Hematopoietic multipotent progenitor cell treated with erythropoietin and hydrocortisone succinate and interleukin-3 and kit ligand, for 17 days (in vitro differentiated cells): ENCODE data around the gene MEGF9.
"Not testable (repeated sequence)": the region's sequence is repeated elsewhere in the genome, so short reads cannot be mapped to it uniquely, and the experiment has no call there.

Experiments used
- DNase-seq: peaks from one replicate; pipeline ENCODE4 v3.0.0-alpha.2; 2015; ENCODE audit warnings: low spot score

Gene MEGF9

DNA sequence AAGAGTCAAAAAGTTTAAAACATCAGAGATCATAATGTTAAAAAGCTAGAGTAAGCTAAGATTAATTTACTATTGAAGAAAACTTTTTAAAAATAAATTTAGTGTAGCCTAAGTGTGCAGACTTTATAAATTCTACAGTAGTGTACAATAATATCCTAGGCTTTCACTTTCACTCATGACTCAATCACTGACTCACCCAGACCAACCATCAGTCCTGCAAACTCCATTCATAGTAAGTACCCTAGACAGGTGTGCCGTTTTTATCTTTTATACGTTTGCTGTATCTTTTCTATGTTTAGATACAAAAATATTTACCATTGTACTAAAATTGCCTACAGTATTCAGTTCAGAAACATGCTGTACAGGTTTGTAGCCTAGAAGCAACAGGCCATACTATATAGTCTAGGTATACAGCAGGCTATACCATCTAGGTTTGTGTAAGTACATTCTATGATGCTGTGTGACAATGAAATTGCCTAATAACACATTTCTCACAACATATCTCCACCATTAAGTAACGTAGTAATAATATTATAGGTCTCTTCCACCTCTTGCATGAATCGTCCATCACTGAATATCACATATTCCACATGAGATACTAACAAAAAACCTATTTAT, 59.2 kb downstream of the MEGF9 start:
- no peak for DNase-seq

GRCh38 chr9:120654272-120654671, 60.0 kb downstream of the MEGF9 start:
- DNase-seq: no peak

- no peak for DNase-seq
Observed at GRCh38 chr9:120653762-120654161, 60.5 kb downstream of the MEGF9 start.

GRCh38 chr9:120652934-120653333, 61.3 kb downstream of the MEGF9 start:
- DNase-seq: no peak

GRCh38 chr9:120650352-120650751, 63.9 kb downstream of the MEGF9 start:
- no peak for DNase-seq

DNA sequence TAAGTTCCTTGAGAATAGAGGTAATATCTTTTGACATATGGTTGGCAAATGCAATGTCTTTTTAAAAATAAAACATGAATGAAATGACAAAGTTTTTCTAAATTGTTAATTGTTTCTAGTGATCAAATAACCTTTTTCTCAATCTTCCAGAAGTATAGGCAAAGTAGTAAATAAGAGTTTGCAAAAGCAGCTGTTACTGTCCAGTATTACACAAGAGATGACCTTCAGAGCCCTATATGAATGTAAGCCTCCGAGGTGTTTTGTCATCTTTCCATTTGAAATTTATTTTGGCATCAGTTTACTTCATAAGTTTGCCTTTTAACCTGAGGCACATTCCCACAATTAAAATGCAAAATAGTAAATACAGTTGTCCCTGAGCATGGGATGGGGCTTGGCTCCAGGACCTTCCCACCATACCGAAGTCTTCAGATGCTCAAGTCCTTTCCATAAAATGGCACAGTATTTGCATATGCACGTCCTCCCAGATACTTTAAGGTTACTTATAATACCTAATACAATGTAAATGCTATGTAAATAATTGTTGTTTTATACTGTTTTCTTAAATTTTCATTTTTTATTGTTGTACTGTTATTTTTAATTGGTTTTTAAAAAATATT, 65.6 kb downstream of the MEGF9 start:
- DNase-seq: no peak

GRCh38 chr9:120646948-120647347, 67.3 kb downstream of the MEGF9 start:
- no peak for DNase-seq

- DNase-seq: no peak
Observed at GRCh38 chr9:120645760-120646159, 68.5 kb downstream of the MEGF9 start.

DNA sequence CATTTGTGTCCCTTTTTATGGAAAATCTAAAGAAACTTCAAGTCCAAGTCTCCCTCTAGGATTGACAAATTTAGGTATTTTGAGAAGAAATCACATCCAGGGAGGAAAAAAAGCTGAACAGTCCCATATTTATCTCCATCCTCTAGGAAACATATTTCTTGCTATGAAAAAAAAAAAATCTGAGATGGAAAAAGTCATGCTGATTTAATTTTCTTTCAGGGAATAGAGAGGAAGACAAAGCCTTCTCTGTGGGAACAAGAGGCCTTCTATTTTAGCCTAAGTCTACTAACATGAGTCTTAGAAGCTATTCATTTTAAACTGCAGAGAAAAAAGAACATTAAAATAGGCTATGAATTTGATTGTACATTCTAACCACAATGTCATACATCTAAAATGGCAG, 71.2 kb downstream of the MEGF9 start:
- DNase-seq: no peak

GRCh38 chr9:120642129-120642770, 72.0 kb downstream of the MEGF9 start:
- no peak for DNase-seq

DNA sequence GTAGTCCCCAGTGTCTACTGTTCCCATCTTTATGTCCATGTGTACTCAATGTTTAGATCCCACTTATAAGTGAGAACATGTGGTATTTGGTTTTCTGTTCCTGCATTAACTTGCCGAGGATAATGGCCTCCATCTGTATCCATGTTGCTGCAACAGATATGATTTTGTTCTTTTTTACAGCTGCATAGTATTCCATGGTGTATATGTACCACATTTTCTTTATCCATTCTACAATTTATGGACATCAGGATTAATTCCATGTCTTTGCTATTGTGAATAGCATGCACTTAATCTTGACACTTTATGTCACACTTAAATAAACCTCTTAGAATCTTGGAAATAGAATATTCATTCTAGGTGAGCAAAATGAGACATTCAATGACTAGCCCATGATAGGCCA, 73.4 kb downstream of the MEGF9 start:
- not testable (repeated sequence) for DNase-seq

GRCh38 chr9:120640380-120640779, 73.9 kb downstream of the MEGF9 start:
- no peak for DNase-seq

DNA sequence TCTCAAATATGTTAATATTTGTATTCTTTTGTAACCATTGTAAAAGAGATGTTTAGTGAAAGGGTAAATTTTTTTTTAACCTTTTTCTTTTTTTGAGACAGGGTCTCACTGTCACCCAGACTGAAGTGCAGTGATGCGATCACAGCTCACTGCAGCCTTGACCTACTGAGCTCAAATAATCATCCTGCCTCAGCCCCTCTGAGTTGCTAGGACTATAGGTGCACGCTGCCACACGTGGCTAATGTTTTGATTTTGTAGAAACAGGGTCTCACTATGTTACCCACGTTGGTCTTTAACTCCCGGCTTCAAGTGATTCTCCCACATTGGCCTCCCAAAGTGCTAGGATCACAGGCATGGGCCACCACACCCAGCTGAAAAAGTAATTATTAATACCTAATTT, 76.4 kb downstream of the MEGF9 start:
- no peak for DNase-seq

GRCh38 chr9:120636194-120636957, 77.9 kb downstream of the MEGF9 start:
- DNase-seq: no peak

DNA sequence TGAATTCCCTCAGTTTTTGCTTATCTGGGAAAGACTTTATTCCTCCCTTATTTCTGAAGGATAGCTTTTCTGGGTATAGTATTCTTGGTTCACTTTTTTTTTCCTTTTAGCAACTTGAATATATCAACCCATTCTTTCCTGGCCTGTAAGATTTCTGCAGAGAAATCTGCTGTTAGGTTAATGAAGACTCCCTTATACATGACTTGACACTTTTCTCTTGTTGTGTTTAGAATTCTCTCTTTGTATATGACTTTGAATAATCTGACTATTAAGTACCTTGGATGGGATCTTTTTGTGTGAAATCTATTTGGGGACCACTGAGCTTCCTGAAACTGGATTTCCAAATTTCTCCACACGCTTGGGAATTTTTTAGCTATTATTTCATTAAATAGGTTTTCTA, 79.3 kb downstream of the MEGF9 start:
- DNase-seq: no peak

DNA sequence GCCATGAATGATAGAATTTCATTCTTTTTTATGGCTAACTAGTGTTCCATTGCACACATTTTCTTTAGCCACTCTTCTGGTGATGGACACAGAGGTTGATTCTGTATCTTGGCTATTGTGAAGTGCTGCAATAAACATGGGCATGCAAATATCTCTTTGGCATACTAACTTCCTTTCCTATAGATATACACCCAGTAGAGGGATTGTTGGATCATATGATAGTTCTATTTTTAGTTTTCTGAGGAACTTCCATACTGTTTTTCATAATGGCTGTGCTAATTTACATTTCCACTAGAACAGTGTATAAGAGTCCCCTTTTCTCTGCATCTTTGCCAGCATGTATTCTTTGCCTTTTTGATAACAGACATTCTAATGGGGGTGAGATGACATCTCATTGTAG, 83.9 kb downstream of the MEGF9 start:
- no peak for DNase-seq

GRCh38 chr9:120628925-120629497, 85.3 kb downstream of the MEGF9 start:
- DNase-seq: not testable (repeated sequence)

DNA sequence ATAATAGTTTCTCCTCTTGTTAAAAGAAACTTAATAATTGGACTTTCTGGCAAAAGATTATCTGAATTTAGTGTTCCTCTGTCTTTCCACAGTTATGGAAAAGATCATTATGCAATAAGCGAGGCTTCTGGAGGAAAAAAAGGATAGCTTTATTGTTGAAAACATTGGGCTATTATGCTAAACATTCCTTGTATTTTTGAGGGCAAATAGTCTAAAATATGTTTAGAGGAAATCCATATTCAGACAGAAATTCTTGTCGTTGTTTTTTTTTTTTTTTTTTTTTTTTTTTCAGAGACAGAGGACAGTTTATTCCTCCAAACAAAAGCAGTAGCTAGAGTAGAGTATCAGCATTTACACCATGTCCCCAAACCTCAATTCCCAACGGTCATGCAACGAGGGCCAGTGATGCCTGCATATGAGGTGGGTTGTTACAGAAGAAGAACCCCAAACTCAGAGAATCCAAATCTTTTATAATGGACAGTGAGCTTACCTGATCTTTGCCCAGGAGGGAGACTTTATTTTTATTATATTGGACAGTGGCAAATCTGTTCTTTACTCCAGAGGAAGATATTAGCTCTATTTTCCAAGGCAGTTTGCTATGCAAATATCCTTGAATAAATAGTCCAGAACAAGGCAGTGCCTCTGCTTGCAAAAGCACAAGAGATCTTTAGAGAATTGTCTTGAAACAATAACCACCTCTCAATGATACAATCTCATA, 85.9 kb downstream of the MEGF9 start:
- DNase-seq: no peak

GRCh38 chr9:120627073-120627472, 87.2 kb downstream of the MEGF9 start:
- DNase-seq: no peak

DNA sequence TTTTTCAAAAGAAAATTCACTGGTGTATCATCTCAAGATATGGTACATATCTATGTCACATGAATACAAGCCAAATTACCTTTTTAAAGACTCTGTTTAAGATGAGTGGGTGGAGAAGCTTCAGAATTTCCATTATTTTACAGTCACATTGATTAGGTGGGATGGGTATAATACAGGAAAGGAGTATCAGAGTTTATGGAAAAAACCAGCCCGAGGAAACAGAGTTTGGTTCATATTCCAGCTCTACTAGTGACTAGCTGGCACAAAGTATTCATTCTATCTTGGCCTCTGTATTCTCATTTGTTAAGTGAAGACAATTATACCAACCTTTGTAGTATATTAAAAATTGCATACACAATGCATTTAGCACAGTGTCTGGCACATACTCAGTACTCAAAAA, 87.8 kb downstream of the MEGF9 start:
- DNase-seq: no peak

DNA sequence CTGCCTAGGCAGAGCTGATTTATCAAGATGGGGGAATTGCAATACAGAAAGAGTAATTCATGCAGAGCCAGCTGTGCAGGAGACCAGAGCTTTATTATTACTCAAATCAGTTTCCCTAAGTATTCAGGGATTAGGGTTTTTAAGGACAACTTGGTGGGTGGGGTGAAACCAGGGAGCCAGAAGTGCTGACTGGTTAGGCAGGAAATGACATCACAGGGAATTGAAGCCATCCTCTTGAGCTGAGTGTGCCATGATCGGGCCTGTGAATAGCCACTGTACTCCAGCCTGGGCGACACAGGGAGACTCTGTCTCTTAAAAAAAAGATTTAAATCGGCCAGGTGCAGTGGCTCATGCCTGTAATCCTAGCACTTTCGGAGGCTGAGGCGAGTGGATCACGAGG, 89.0 kb downstream of the MEGF9 start:
- DNase-seq: no peak

GRCh38 chr9:120622790-120623189, 91.5 kb downstream of the MEGF9 start:
- DNase-seq: no peak
